OCI-LY1 (cell line): Measurements from ENCODE around the gene TEAD4.

Experiments used
- H2AFZ ChIP-seq: fragments of 200-600 bp; sonication (generic), shearing (Covaris generic); 2 replicates; pipeline ENCODE4 v1.6.0; 2014; ENCODE audit warnings: antibody characterized with exemption, mild to moderate bottlenecking, low read length
- H3F3A ChIP-seq: fragments of 200-600 bp; sonication (generic), shearing (Covaris generic); 2 replicates; pipeline ENCODE4 v1.6.0; 2014; ENCODE audit warnings: mild to moderate bottlenecking, antibody characterized with exemption, low read length, moderate library complexity; ENCODE audit not compliant: insufficient read depth
- H3K27ac ChIP-seq: fragments of 200-600 bp; sonication (generic); 2 replicates; pipeline ENCODE4 v1.5.1; 2014; ENCODE audit warnings: low read length, mixed run types, mild to moderate bottlenecking, low read depth; ENCODE audit not compliant: poor library complexity, severe bottlenecking
- H3K27me3 ChIP-seq: fragments of 200-600 bp; sonication (generic); 2 replicates; pipeline ENCODE4 v1.6.0; 2014; ENCODE audit warnings: antibody characterized with exemption, mild to moderate bottlenecking, low read length, moderate library complexity; ENCODE audit not compliant: insufficient read depth
- H3K36me3 ChIP-seq: fragments of 200-600 bp; sonication (generic); 2 replicates; pipeline ENCODE4 v1.6.1; 2014; ENCODE audit warnings: mild to moderate bottlenecking, antibody characterized with exemption, low read length, moderate library complexity, mixed read lengths; ENCODE audit not compliant: insufficient read depth
- H3K4me1 ChIP-seq: fragments of 200-600 bp; sonication (generic); 2 replicates; pipeline ENCODE4 v1.5.1; 2014; ENCODE audit warnings: mild to moderate bottlenecking, low read length, moderate library complexity; ENCODE audit not compliant: insufficient read depth, severe bottlenecking
- H3K4me2 ChIP-seq: fragments of 200-600 bp; sonication (generic), shearing (Covaris generic); 2 replicates; pipeline ENCODE4 v1.6.1; 2014; ENCODE audit warnings: low read length
- H3K4me3 ChIP-seq: fragments of 200-600 bp; sonication (generic); 2 replicates; pipeline ENCODE4 v1.5.1; 2014; ENCODE audit warnings: low read length, low read depth, mild to moderate bottlenecking, mixed read lengths; ENCODE audit not compliant: poor library complexity, severe bottlenecking
- H3K79me2 ChIP-seq: fragments of 200-600 bp; shearing (Covaris generic); 2 replicates; pipeline ENCODE4 v1.6.1; 2016; ENCODE audit warnings: mixed run types, low read length, mixed read lengths; ENCODE audit not compliant: insufficient read depth
- H3K9ac ChIP-seq: fragments of 200-600 bp; sonication (generic), shearing (Covaris generic); 2 replicates; pipeline ENCODE4 v1.6.1; 2014; ENCODE audit warnings: mild to moderate bottlenecking, low read length, mixed read lengths
- H3K9me2 ChIP-seq: fragments of 200-600 bp; sonication (generic), shearing (Covaris generic); 2 replicates; pipeline ENCODE4 v1.6.1; 2014; ENCODE audit warnings: low read depth, mild to moderate bottlenecking, low read length, mixed read lengths
- H3K9me3 ChIP-seq: fragments of 200-600 bp; shearing (Covaris generic); 2 replicates; pipeline ENCODE4 v1.6.1; 2014; ENCODE audit warnings: low read length, mixed read lengths
- H4K20me1 ChIP-seq: fragments of 200-600 bp; sonication (generic), shearing (Covaris generic); 2 replicates; pipeline ENCODE4 v1.6.0; 2016; ENCODE audit warnings: mild to moderate bottlenecking, low read length; ENCODE audit not compliant: insufficient read depth
- CTCF ChIP-seq: fragments of 200-600 bp; sonication (generic), shearing (Covaris generic); IDR thresholded peaks from 2 replicates; pipeline ENCODE4 v1.5.1; 2017; ENCODE audit warnings: mild to moderate bottlenecking, antibody characterized with exemption, low read length, moderate library complexity, mixed read lengths
- EZH2 ChIP-seq: fragments of 200-600 bp; sonication (generic), shearing (Covaris generic); IDR thresholded peaks from 2 replicates; pipeline ENCODE4 v1.8.0; 2017; ENCODE audit warnings: borderline replicate concordance, mixed run types, mild to moderate bottlenecking, antibody characterized with exemption, low read length, moderate library complexity, mixed read lengths

TEAD4 gene

GRCh38 chr12:3046441-3047200 lies 87.4 kb downstream of the TEAD4 start:
- Histone ChIP-seq H3K4me1 (peaks cover 31% of the 10 kb centered on the region), H3K9me2 (no peaks in the 10 kb centered on the region), H3K36me3 (no peaks in the 10 kb centered on the region), H3K4me3 (no peak overlapping the region), H3F3A (no peaks in the 10 kb centered on the region), H3K9me3 (no peaks in the 10 kb centered on the region), H4K20me1 (no peaks in the 10 kb centered on the region), H3K4me2 (no peak overlapping the region), H3K79me2 (no peaks in the 10 kb centered on the region), H3K27me3 (no peaks in the 10 kb centered on the region; the same call in 1 of the 2 replicates), H2AFZ (no peak overlapping the region), H3K27ac (no peak overlapping the region), H3K9ac (no peak overlapping the region)
- TF ChIP-seq CTCF (no peak), EZH2 (no peak)

- Histone ChIP-seq H3F3A (no peaks in the 10 kb centered on the region), H3K9ac (no peak overlapping the region), H2AFZ (no peak overlapping the region), H3K9me2 (no peaks in the 10 kb centered on the region), H3K4me2 (no peak overlapping the region), H3K4me3 (no peak overlapping the region), H3K9me3 (no peaks in the 10 kb centered on the region), H3K4me1 (peaks cover 17% of the 10 kb centered on the region), H4K20me1 (no peaks in the 10 kb centered on the region), H3K79me2 (no peaks in the 10 kb centered on the region), H3K36me3 (no peaks in the 10 kb centered on the region), H3K27me3 (no peaks in the 10 kb centered on the region; the same call in 1 of the 2 replicates), H3K27ac (no peak overlapping the region)
- no peak for TF ChIP-seq EZH2
- no peak for TF ChIP-seq CTCF
Observed at GRCh38 chr12:3047961-3048360, 88.8 kb downstream of the TEAD4 start.

GRCh38 chr12:3048540-3048939 lies 89.3 kb downstream of the TEAD4 start:
- H4K20me1 ChIP-seq = no peaks in the 10 kb centered on the region
- H3K27me3 ChIP-seq = peaks cover 3% of the 10 kb centered on the region; the same call in 1 of the 2 replicates
- H3K4me3 ChIP-seq = no peak overlapping the region
- H2AFZ ChIP-seq = no peak overlapping the region
- no peaks in the 10 kb centered on the region for H3F3A ChIP-seq
- H3K9me3 ChIP-seq = no peaks in the 10 kb centered on the region
- H3K4me2 ChIP-seq = no peak overlapping the region
- no peak for TF ChIP-seq CTCF
- no peak for TF ChIP-seq EZH2
- no peak overlapping the region for H3K27ac ChIP-seq
- no peaks in the 10 kb centered on the region for H3K79me2 ChIP-seq
- H3K36me3 ChIP-seq = no peaks in the 10 kb centered on the region
- no peak overlapping the region for H3K9ac ChIP-seq
- H3K9me2 ChIP-seq = no peaks in the 10 kb centered on the region
- H3K4me1 ChIP-seq = peaks cover 12% of the 10 kb centered on the region
